ENCODE results near the gene MYO18B.

MYO18B gene

DNA sequence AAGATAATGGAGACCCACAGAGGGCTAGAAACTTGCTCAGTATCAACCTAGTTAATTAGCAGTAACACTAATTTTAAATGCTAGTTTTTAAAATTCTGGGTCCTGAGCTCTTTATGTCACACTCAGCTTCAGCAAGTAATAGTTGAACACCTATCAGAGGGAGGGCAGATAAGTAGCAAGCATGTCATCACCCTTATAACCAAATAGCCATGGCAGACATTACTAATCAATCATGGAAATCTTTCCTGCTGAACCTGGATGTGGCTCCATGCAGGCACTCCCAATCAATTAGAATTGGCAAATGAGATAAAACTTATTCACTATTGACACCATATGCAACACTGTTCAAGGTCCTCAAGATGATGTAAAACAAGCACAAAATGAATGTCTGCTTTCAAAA lies 315.7 kb downstream of the MYO18B start:
- no peak for DNase-seq

DNA sequence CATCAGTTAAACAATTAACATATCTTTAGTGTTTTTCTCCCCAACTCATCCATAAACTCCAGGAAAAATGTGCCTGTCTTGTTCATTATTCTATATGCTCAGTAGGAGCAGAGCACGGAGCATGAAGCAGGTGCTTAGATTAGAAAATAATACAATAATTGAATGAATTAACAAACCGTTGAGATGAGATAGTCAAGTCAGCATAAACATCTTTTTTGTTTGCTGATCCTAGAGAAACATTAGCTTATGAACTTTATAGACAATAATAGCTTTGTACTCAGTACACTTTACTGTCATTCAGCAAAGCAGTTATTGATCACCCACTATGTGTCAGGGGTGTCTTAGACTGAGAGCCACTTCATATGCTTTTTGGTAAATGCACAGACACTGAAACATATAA lies 322.1 kb downstream of the MYO18B start:
- DNase-seq = no peak

DNA sequence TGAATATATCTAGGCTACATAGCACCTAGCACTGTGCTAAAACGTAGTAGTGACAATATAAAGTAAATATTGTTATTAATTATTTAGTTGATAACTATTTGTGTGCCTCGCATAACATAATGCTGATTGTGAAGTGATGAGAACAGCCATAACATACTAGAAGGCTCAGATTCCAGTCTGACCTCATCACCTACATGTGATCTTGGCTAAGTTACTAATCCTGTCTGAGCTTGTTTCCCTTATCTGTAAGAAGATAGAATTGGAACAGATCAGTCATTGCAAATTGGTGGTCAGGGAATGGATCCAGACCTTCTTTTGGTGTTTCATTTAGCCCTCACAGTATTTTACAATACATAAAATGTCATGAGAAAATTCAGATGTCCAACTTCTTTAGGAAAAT lies 323.9 kb downstream of the MYO18B start:
- no peak for DNase-seq

DNA sequence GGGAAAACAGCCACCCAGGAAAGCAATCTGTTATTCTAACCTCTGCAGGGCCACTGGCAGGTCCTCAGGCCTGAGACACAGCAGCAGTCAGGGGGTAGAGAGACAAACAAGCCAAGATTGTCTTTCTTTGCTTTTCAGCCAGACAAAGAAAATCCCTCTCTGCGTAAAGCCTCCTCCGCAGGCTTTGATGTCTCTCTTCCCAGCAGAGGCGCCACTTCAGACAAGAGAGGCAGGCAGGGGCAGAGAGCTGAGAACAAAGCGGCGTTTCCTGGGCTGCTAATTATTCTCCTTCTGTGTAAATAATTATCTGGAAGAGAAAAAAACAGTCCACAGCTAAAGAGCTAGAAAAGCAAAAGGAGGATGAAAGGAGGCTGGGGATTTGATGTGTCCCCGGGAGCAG lies 324.5 kb downstream of the MYO18B start:
- no peak for DNase-seq

DNA sequence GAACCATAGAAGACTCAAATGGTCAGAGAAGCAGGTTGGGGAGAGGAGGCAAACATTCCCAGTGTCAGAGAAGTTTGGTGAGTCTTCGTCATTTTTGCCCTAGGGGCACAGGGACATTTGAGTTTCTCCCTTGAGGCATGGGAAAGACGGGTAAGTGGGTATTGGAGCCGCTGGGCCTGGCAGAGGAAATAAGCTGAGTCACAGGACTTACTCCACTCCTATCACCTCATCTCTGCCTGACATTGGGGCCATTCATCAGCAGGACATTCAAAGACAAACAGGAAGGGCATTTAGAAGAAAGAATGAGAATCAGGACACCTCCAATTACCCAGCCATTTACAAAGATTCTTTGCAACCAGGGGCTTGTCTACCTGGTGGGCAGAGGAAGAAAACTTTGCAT lies 326.6 kb downstream of the MYO18B start:
- DNase-seq = no peak

DNA sequence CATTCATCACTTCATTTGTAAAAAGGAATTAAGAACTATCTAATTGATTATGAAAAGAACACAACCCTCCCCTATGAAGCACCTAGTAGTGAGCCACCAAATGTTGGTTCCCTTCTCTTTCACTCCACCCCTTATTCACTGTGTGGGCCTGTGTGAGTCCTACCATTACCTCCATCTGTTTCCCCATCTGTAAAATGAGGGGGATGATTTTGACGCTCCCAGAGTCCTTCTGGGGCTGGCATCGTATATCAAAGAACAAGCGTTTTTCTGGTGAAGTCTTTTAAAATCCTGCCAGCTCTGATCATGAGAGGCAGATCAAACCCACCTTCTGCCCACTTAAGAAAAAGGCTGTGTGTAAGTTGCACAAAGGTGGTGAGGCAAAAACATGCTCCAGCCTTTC lies 330.6 kb downstream of the MYO18B start:
- DNase-seq = no peak

DNA sequence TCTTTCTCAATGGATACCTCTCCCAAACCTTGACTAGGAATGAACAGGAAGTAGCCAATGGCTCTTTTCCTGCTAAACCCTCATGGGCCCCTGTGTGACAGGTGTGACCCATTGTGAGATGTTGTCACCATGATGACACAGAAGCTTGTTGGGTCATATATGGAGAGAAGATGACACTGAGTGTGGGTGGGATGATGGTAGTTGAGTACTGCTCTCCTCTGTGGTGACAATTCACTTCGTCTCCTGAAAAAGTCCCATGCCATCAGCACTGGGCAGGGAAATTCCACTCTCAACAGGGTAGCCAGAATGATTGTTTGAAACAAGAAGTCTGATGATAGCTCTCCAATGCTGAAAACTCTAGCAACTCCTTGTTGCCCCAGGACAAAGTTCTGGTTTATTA lies 333.3 kb downstream of the MYO18B start:
- DNase-seq = no peak

DNA sequence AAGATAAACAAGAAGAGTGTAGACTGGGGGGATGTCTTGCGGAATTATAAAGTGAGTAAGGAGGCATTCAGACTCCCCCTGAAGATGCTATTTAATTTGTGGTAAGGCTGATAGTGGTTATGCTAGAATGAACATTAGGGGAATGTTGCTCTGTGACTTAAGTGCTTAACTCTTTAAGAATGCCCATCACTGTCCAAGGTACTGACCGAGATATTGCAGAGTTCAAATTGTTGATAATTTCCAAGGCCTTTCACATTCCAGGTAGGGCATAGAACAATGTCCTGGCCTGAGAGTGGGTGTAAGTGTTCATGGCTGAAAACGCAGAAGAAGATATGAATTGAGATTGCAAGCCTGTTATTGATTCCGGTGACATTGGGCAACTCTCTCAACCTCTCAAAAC lies 337.0 kb downstream of the MYO18B start:
- DNase-seq = peak; percentile 6
